HepG2 (cell line): ENCODE measurements around the gene MEIS1. TPM values are rescaled to one million over a fixed set of nuclear protein-coding genes. Genes with fewer than 3 reads are reported as not detected.

Source experiments
- ATAC-seq: fragments of 200-7000 bp; cut with Tn5 transposase; 3 replicates; pipeline ENCODE4 v1.9.1; 2020; ENCODE audit warnings: mild to moderate bottlenecking, moderate library complexity
- BruUV-seq: library from RNA; stranded (reverse); fragments of 400-500 nt; replicated peaks from 2 replicates; lab custom pipeline; 2021; lab: Mats Ljungman, UMichigan
- CTCF ChIA-PET: fragments of 300-600 bp; formaldehyde crosslinking; extraction: SDS; loops from one replicate; lab custom pipeline; 2021; ENCODE audit warnings: low total read pairs, inconsistent platforms, low intra/inter-chr PET ratio; lab: Yijun Ruan, JAX
- POLR2A ChIA-PET: fragments of 350-600 bp; sonication (Branson Sonifier 250); formaldehyde crosslinking; loops from one replicate; lab custom pipeline; 2020; ENCODE audit warnings: antibody characterized with exemption, inconsistent platforms; lab: Yijun Ruan, JAX
- DNase-seq: peaks from one replicate; pipeline ENCODE4 v3.0.0-alpha.2; 2015; ENCODE audit warnings: low spot score
- FAIRE-seq: peaks from 3 replicates; lab custom pipeline; 2011; peaks lifted over from hg19 to GRCh38; lab: Jason Lieb, UNC
- H2AFZ ChIP-seq: one replicate; pipeline ENCODE4 v1.6.1; 2011; ENCODE audit warnings: low read length, inconsistent platforms
- H3K27ac ChIP-seq: fragments of 300-600 bp; 3 replicates; pipeline ENCODE4 v1.8.0; 2011; ENCODE audit warnings: mixed run types, mild to moderate bottlenecking, mixed read lengths, low read length, inconsistent platforms; ENCODE audit not compliant: insufficient read depth; ENCODE audit errors: extremely low read length
- H3K27me3 ChIP-seq, 2 experiments: fragments of 200-600 bp in 1 of 2; 2 replicates in 1 of 2; 3 replicates in 1 of 2; pipeline versions ENCODE4 v1.6.0 to v1.8.0; 2011; ENCODE audit warnings: low read length in 2 of 2, mild to moderate bottlenecking in 2 of 2, moderate library complexity in 2 of 2, inconsistent platforms in 1 of 2; ENCODE audit not compliant: insufficient read depth in 2 of 2, control insufficient read depth in 1 of 2
- H3K36me3 ChIP-seq, 2 experiments: fragments of 200-600 bp in 1 of 2; replicated peaks in 1 of 2; 2 replicates in 1 of 2; 3 replicates in 1 of 2; pipeline versions ENCODE4 v1.5.1 to v1.8.0; 2011; ENCODE audit warnings: low read length in 2 of 2, inconsistent platforms in 1 of 2; ENCODE audit not compliant: insufficient read depth in 2 of 2, control insufficient read depth in 1 of 2
- H3K4me1 ChIP-seq: 2 replicates; pipeline ENCODE4 v1.5.1; 2012; ENCODE audit warnings: low read length, inconsistent platforms; ENCODE audit not compliant: insufficient read depth
- H3K4me2 ChIP-seq: 2 replicates; pipeline ENCODE4 v1.6.0; 2011; ENCODE audit warnings: low read depth, low read length, inconsistent platforms
- H3K4me3 ChIP-seq, 3 experiments: fragments of 200-600 bp in 1 of 3; sonication (generic), shearing (Covaris generic) in 1 of 3; replicated peaks in 1 of 3; 2 replicates each; pipeline ENCODE4 v1.5.1; 2011 to 2016; ENCODE audit warnings: low read length in 3 of 3, inconsistent platforms in 2 of 3, low read depth in 2 of 3, mild to moderate bottlenecking in 2 of 3, control low read depth in 1 of 3, mixed read lengths in 1 of 3; ENCODE audit not compliant: insufficient read depth in 1 of 3
- H3K79me2 ChIP-seq: one replicate; pipeline ENCODE4 v1.6.1; 2011; ENCODE audit warnings: low read length, inconsistent platforms; ENCODE audit not compliant: insufficient read depth
- H3K9ac ChIP-seq: 2 replicates; pipeline ENCODE4 v1.6.0; 2011; ENCODE audit warnings: mild to moderate bottlenecking, low read depth, low read length, inconsistent platforms; ENCODE audit not compliant: insufficient read depth
- H3K9me3 ChIP-seq: 2 replicates; pipeline ENCODE4 v1.5.1; 2012; ENCODE audit warnings: mild to moderate bottlenecking, low read length
- H4K20me1 ChIP-seq: 2 replicates; pipeline ENCODE4 v1.6.0; 2011; ENCODE audit warnings: inconsistent platforms, mild to moderate bottlenecking, low read length, moderate library complexity; ENCODE audit not compliant: insufficient read depth
- ELK4 ChIP-seq: sonication (generic); formaldehyde crosslinking; IDR thresholded peaks from 2 replicates; pipeline ENCODE4 v1.9.0; 2021; ENCODE audit warnings: missing genetic modification reagents, borderline replicate concordance
- HINFP ChIP-seq: sonication (generic); formaldehyde crosslinking; IDR thresholded peaks from 2 replicates; pipeline ENCODE4 v1.4.0; 2020; ENCODE audit warnings: low read depth, mild to moderate bottlenecking, missing genetic modification reagents
- KMT2A ChIP-seq: sonication (generic); formaldehyde crosslinking; IDR thresholded peaks from 2 replicates; pipeline ENCODE4 v1.4.0; 2020; ENCODE audit warnings: missing genetic modification reagents
- MAFK ChIP-seq, 2 experiments: IDR thresholded peaks in 1 of 2; conservative IDR thresholded peaks in 1 of 2; 2 replicates each; pipeline ENCODE4 v1.6.1; 2011; ENCODE audit warnings: improper control_type of control experiment in 2 of 2, low read length in 2 of 2
- MLX ChIP-seq: IDR thresholded peaks from 2 replicates; pipeline ENCODE4 v1.6.1; 2016
- ONECUT2 ChIP-seq: sonication (generic); formaldehyde crosslinking; IDR thresholded peaks from 2 replicates; pipeline ENCODE4 v1.4.0; 2020; ENCODE audit warnings: missing genetic modification reagents
- TCF7 ChIP-seq: sonication (generic); IDR thresholded peaks from 2 replicates; pipeline ENCODE4 v1.6.1; 2016; ENCODE audit warnings: antibody characterized with exemption, low read depth
- ZBTB20 ChIP-seq: sonication (generic); formaldehyde crosslinking; IDR thresholded peaks from 2 replicates; pipeline ENCODE4 v1.8.1; 2023; ENCODE audit warnings: missing genetic modification reagents, low read depth, mild to moderate bottlenecking, borderline replicate concordance
- ZMYM4 ChIP-seq: sonication (generic); formaldehyde crosslinking; IDR thresholded peaks from 2 replicates; pipeline ENCODE4 v1.8.1; 2023; ENCODE audit warnings: mild to moderate bottlenecking, missing genetic modification reagents
- ZNF10 ChIP-seq: sonication (generic); formaldehyde crosslinking; IDR thresholded peaks from 2 replicates; pipeline ENCODE4 v1.4.0; 2020; ENCODE audit warnings: mild to moderate bottlenecking, low read depth, missing genetic modification reagents, borderline replicate concordance
- ZNF484 ChIP-seq: sonication (generic); formaldehyde crosslinking; IDR thresholded peaks from 2 replicates; pipeline ENCODE4 v1.5.1; 2020; ENCODE audit warnings: mild to moderate bottlenecking, low read depth, missing genetic modification reagents, borderline replicate concordance
- ZNF556 ChIP-seq: sonication (generic); formaldehyde crosslinking; IDR thresholded peaks from 2 replicates; pipeline ENCODE4 v1.4.0; 2020; ENCODE audit warnings: mild to moderate bottlenecking, missing genetic modification reagents, borderline replicate concordance
- ZNF883 ChIP-seq: sonication (generic); formaldehyde crosslinking; IDR thresholded peaks from 2 replicates; pipeline ENCODE4 v1.5.1; 2020; ENCODE audit warnings: mild to moderate bottlenecking, missing genetic modification reagents; ENCODE audit errors: not compliant biosample characterization
- WGBS: methylation state at CpG from one replicate; pipeline ENCODE4 v1.1.6; 2017; ENCODE audit warnings: low lambda C conversion rate; 5-methylcytosine and 5-hydroxymethylcytosine counted together
- in situ Hi-C: cut with HindIII; loops from 2 replicates; pipeline ENCODE4 v1.10.0; 2017; ENCODE audit warnings: low pct_unique_long_range_greater_than_20kb; ENCODE audit not compliant: extremely low pct_ligation_motif_present
- intact Hi-C: fragments of 100-400 bp; cut with micrococcal nuclease; formaldehyde crosslinking; loops from one replicate; pipeline ENCODE4 v1.10.0; 2022; ENCODE audit not compliant: unreplicated experiment
- polyA plus RNA-seq, 8 experiments: library from polyadenylated mRNA; depleted of rRNA in 3 of 8; stranded (reverse) in 7 of 8; unstranded in 1 of 8; fragments of >200 nt; fragmentation: Illumina TruSeq in 4 of 8; extraction: Trizol in 4 of 8; gene quantifications; 2 replicates each; pipeline versions ENCODE4 v1.2.1 to v1.2.3, GENCODE V29; 2011 to 2016; ENCODE audit warnings: low read depth in 4 of 8, missing spikeins in 1 of 8, mixed read lengths in 1 of 8; ENCODE audit not compliant: insufficient read depth in 1 of 8
- total RNA-seq, 5 experiments: library from RNA; depleted of rRNA; stranded (reverse); fragments of >200 nt; fragmentation: Illumina TruSeq; extraction: Trizol; gene quantifications; 2 replicates each; pipeline ENCODE4 v1.2.3, GENCODE V29; 2016; ENCODE audit warnings: low read depth in 1 of 5

MEIS1 gene
- total and polyA plus RNA-seq, 2 of the 13 experiments (the other 11 are each of a cell fraction or from before 2014, with no cell fraction given): 3.8 to 6.0 TPM

GRCh38 chr2:66469214-66469902 lies 34.4 kb downstream of the MEIS1 start (continued):
- TF ChIP-seq ZNF883 (CRISPR knock-in tag) (no peak), HINFP (no peak), MLX (CRISPR knock-in tag) (no peak), ZNF484 (no peak), ZNF556 (CRISPR knock-in tag) (no peak), ELK4 (CRISPR knock-in tag) (no peak), KMT2A (CRISPR knock-in tag) (no peak), MAFK (conservative IDR thresholded peaks at IDR 0.05 in 1 of 2, IDR thresholded peaks at IDR 0.05 in 1 of 2; ENCODE audit: low read length in 2 of 2) (no peak)

- Histone ChIP-seq H3K36me3 (no peaks in the 10 kb centered on the region), H3K4me3 (no peak overlapping the region), H3K4me2 (no peak overlapping the region), H2AFZ (no peak overlapping the region), H3K27me3 (no peaks in the 10 kb centered on the region), H3K27ac (no peak overlapping the region), H3K9ac (no peak overlapping the region), H3K4me1 (no peaks in the 10 kb centered on the region), H3K9me3 (no peaks in the 10 kb centered on the region), H4K20me1 (no peaks in the 10 kb centered on the region), H3K79me2 (no peaks in the 10 kb centered on the region)
- in situ Hi-C loops: no loop called here
- BruUV-seq: no TSS peak
- intact Hi-C loops: no loop called here
- no peak for FAIRE-seq
- ChIA-PET CTCF (no interaction called here), POLR2A (no interaction called here)
- DNase-seq: no peak
- WGBS: 71% methylated on average over 2 of the region's 2 CpGs
- no peak for ATAC-seq
- TF ChIP-seq ZNF10 (CRISPR knock-in tag) (no peak), KMT2A (CRISPR knock-in tag) (no peak), ZBTB20 (CRISPR knock-in tag) (no peak), HINFP (no peak), ZMYM4 (CRISPR knock-in tag) (no peak), ONECUT2 (CRISPR knock-in tag) (no peak), TCF7 (no peak)
Measured at GRCh38 chr2:66470199-66470598, 35.3 kb downstream of the MEIS1 start.
